SK-N-SH (cell line): Measurements from ENCODE around the gene SEZ6L2.

Experiments
- CTCF ChIP-seq: fragments of 200-600 bp; sonication (generic); IDR thresholded peaks from 2 replicates; pipeline ENCODE4 v1.6.1; 2017; ENCODE audit warnings: antibody characterized with exemption, mild to moderate bottlenecking, moderate library complexity
- MXI1 ChIP-seq: IDR thresholded peaks from 2 replicates; pipeline ENCODE4 v1.6.1; 2012; ENCODE audit warnings: mild to moderate bottlenecking, low read depth, low read length, improper control_type of control experiment

- TF ChIP-seq MXI1, result no peak
- no peak for TF ChIP-seq CTCF
Observed at GRCh38 chr16:29860218-29860617, 39.1 kb downstream of the SEZ6L2 start.
